ENCODE data around the gene DPCD.

Gene DPCD

DNA sequence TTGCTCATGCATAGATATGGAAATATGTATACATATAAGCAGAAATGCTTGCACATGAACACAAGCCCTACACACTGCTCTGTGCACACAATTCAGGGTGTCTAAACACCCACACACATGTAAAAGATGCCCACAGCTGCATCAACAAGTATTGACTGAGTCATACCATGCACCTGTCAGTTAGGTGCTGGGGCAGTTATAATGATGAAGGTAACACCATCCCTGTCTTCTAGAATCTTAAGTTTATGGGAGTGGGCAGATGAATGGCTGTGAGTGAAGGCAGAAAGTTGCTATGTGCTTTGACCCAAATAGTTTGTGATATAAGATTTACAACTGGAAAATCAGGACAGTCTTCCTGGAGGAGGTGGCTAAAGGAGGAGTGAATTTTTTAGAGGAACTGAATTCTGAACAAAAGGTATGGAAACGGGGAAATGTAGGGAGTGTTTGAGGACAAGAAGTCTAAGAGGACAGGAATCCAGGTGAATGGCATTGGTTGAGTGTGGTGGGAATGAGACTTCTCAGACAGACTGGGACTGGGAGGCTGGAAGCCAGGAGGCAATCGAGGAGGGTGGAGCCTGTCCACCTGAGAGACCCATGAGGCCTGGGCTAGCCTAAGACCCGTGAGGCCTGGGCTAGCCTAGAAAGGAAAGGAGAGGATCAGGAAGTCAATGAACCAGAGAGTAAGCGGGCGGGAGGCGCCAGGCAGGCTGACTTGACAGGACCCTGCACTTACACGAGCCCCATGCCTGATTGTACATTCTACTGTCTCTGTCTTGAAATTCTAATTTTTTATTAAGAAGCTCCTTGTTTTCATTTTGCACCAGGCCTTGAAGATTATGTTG is 20.7 kb upstream of the DPCD start:
- no peak for FAIRE-seq

DNA sequence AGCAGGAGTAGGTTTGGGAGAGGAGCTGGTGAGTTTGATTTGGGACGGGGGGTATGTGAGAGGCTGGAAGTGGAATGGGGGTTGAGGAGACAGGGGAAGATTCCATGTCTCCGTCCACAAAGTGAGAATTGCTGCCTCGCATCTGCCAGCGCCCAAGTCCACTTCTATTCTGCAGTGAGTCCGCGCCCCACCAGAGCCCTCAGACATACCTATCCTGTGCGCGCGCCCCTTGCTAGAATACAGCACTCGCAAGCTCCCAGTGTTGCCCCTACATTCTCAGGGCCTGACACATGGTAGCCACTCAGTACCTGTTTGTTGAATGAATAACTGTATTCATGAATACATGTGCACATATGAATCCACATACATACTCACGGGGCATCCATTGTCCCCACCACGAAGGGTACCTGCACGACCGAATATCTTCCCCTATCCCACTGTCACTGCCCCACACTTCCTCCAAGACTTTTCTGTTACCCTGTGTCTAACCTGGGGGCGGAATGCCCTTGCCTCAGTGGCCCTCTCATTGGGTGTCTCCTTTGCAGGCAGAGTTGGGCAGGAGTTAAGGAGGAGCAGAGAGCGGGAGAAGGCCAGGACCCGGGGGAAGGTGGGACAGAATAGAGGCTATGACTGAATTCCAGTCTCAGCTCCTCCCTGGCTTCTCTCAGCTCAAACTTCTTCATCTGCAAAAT is 19.9 kb upstream of the DPCD start:
- FAIRE-seq, result no peak

DNA sequence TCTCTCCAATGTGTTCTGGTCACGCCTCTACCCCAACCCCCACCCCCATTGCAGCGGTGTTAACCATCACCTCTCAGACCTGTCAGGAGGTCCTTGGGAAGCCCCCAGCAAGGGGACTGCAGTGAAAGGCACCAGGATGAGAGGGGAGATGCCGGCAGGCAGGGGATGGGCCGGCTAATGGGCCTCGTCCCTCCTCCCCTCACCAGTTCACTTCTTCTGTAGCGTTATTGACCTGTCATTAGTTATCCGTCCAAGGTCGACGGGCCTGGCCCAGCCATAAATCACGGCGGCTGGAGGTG is 18.8 kb upstream of the DPCD start:
- no peak for FAIRE-seq

DNA sequence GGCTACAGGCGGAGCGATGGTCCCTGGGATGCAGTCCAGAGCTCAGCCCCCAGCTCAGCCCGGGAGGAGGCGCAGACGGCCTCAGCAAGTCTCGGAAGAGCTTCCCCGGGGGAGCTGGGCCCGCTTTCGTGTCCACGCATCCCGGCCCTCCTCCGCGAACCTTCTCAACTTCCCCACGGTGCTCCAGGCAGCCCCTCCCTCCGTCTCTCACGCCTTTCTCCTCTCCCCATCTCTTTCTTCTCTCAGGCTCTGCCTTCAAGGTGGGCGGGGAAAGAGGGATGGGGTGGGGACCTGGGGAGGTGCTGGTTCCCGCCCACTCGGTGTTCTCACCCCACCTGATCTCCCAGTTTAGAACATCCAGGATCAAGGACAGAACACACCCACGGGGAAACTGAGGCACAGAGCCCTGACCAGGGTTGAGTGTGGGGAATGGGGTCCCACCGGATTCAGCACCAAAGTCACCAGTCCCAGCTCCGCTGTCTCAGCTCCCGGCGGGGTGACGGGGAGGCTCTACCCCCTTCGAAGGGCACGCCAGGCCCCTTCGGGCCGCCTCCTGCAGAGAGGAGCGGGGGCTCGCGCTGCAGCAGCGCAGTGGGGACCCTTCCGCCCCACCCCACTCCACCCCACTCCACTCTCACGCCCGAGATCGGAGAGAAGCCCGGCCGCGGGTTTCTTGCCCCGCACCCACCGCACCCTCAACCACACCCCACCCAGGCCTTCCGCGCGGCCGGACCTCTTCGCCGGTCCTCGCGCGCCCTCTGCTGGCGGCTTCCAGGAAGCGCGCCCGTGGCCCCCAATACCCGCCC is 18.3 kb upstream of the DPCD start:
- no peak for FAIRE-seq

DNA sequence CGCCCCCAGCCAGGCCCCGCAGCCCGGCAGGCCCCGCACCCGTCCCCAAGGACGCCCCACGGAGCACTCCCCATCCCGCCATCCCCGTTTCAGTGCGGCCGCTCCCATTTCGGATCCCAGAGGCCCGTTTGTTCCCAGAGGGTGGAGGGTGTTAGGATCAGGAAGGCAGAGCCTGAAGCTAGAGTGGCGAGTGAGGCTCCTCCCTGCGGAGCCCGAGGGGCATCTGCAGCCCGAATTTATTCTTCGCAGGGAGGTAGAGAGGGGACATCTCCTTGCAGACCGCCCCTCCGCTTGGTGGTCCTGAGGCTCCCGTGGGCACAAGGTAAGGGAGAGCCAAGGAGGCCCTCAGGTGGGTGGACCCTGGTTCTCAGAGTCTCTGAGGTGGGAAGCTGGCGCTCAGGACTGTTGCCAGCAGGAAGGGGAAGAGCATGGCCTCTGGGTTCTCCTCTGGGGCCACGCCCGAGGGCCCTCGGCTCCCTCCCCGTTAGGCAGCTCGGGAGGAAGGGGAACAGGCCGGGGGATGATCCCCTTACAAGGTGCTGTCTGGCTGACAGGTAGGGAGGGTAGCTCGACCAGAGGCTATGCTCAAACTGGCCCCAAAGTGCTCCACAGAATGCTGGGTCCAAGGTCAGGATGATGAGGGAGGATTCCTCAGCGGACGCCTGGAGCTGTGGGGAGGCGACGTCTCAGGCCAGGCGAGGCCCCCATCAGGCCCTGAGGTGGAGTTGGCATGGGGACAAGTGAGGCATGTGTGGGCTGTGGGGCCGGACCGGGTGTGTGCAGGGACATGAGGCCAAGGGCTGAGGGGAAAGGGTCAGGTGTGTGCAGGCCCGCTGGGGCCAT is 17.5 kb upstream of the DPCD start:
- no peak for FAIRE-seq

DNA sequence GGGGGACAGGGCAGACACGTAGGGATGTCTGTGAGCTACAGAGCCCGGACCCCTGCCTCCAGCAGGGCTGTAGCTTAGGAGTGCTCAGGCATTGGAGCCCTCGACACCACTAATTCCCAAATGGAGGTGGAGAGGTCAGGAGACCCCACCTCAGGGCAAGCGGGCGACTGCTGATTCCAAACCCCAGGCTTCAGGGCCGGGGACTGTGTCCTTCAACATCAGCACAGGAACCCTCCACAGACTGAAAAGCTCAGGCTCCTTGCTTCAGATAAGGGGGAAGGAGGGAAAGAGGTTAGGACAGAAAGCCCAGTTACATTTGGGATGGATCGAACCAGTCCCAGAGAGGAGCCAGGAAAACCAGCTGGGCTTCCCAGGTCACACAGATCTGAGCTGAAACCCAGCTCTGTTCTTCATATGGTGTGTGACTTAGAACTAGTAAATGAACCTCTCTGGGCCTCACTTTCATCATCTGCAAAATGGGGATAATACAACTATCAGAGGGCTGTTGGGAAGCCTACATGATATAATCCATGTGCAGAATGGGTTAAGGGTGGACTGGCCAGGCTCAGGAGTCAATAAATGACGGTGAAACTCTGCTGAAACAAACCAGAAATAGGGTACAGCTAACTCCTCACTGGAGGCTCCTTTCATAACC is 16.7 kb upstream of the DPCD start:
- no peak for FAIRE-seq

DNA sequence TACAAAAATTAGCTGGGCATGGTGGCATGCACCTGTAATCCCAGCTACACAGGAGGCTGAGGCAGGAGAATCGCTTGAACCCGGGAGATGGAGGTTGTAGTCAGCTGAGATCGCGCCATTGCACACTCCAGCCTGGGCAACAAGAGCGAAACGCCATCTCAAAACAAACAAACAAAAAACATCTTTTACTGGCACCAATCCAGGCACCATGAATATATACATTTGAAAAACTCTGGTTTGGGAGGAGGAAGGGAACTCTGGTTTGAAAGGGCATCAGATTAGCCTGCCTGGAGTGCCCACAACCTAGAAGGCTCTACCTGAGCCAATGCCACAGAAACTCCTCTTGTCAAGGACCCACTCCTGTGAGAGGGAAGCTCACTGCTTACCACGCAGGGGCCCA is 16.0 kb upstream of the DPCD start:
- FAIRE-seq, result no peak

DNA sequence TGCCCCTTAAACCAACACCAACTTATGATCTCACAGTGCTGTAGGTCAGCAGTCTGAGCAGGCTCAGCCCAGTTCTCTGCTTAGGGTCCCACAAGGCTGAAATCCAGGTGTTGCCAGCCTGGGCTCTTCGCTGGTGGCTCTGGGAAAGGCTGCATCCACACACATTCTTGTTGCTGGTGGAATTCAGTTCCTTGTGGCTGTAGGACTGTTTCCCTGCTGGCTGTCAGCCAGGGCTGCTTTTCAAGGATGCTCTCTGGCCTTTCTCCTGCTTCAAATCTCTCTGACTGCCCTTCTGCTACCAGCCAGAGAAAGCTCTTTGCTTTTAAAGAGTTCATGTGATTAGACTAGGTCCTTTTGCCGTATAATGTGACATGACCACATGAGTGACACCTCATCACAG is 15.3 kb upstream of the DPCD start:
- FAIRE-seq, result no peak

DNA sequence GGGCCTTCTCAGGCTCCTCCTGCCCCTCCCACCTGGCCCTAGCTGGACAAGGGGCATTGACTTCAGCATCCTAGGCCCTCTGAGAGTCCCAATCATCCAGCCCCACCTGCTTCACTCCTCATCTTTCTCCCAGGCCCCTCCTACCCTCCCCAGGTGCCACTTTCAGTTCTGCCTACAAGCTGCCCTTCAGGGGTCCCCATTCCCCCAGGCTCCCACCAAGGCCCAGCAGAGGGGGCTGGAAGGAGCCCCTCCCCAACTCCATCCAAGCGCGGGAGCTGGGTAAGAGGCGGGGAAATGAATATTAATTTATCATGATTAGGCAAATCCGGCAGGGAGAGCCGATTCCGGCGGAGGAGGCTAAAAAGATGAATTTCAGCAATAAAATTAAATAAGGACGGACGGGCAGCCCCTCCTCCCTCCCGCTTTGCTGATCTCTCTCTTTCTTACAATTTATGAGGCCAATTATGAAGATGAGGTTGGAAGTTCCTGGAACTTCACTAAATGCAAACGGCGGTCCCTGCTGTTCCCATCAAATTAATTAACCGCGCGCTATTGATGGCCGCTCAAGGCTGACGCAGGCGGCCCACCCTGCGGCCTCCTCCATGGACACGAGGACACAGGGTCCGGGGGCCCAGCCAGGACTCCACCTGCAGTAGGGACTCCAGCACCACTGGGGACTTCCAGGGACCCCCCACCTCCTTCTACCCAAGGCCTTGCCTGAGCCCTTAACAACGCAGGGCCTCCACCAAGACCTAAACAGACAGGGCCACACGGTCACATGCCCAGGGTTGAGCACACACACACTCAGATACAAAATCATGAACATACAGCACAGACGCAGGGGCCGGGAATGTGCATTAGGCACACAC is 14.0 kb upstream of the DPCD start:
- no peak for FAIRE-seq

DNA sequence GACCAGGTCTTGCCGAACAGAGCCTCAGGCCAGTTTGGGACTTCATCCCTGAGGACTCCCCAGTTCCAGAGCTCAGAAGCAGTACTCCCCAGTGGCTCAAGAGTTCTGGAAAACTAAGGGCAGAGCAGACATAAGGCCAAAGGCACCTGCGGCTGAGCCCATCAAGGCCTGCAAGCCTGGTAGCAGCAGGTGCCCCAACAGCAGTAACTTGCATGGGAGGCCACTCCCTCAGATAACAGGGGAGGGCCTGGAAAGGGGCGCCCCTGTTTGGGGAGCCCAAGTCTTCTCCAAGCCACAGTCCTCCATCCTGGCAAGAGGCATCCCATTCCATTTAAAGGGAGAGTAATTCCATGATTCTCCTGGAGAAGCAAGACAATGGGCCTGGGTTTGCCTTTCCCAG is 13.0 kb upstream of the DPCD start:
- FAIRE-seq, result no peak

DNA sequence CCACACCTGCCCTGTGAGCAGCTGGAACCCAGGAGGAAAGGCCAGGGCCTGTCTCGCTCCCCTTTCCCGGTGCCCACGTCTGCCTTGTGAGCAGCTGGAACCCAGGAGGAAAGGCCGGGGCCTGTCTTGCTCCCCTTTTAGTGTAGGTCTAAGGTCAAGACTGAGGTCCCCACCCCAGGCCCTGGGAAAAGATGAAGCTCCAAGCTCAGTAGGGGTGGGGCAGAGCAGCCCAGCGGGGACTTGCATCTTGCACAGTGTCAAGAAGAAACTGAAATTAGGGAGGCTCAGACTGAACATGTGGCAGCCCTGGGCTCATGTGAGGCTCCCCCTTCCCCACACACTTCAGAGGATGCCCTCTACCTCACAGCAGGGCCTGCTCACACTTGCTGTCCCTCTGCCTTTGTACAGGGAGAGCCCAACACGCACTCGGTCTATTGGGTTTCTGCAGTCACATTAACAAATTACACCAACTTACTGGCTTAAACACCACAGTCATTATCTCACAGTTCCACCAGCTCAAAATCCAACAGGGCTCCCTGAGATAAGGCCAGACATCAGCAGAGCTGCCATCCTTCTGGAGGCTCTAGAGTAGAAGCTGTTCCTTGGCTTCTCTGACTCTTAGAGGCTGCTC is 12.4 kb upstream of the DPCD start:
- FAIRE-seq, result no peak

DNA sequence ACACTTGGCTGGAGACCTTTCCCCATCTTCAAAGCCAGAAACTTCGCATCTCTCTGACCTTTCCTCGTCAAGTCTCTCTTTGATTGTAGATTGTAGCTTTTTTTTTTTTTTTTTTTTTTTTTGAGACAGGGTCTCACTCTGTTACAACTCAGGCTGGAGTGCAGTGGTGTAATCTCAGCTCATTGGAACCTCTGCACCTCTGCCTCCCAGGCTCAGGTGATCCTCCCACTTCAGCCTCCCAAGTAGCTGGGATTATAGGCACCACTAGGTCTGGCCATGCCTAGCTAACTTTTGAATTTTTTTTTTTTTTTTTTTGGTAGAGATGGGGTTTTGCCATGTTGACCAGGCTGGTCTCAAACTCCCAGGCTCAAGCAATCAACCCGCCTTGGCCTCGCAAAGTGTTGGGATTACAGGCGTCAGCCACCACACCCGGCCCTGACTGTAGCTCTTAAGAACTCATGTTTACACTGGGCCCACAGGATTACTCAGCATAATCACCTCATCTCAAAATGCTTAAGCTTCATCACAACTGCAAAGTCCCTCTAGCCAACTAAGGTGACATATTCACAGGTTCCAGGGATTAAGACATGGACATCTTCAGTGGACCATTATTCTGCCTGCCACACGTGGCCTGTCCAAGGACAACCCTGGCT is 11.8 kb upstream of the DPCD start:
- FAIRE-seq, result no peak

DNA sequence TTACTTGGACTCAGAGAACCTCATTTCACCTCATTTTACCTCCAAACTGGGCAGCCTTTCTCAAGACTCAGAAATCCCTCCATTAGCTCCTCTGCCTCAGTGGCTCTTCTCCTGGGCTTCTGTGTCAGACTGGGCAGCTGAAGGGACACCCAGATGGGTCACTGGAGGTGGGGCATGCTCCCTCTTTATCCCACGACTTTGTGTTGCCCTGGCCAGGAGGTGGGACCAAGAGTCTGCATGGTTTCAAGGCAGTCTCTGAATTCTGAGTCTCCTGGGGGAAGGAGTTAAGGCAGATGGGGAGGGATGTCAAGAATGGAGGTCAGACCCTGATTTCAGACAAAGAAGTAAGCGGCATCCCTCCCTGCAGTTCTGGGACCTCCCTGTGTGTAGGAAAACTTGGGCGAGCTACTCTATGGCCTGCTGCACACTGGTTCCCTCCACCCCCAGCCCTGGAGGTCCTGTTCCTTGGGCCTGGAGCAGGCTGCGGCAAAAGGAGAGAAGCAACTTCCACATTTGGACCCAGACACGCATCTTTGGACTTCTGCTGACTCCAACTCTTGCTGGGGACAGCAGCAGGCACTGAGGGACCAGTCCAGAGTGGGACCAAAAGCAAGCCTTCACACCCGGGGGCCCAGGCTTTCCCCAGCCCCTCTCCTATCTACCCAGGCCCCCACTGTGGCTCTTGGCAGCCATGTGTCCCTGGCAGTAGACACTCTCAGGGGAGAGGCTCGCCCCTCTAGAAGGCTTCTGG is 10.8 kb upstream of the DPCD start:
- FAIRE-seq, result no peak

DNA sequence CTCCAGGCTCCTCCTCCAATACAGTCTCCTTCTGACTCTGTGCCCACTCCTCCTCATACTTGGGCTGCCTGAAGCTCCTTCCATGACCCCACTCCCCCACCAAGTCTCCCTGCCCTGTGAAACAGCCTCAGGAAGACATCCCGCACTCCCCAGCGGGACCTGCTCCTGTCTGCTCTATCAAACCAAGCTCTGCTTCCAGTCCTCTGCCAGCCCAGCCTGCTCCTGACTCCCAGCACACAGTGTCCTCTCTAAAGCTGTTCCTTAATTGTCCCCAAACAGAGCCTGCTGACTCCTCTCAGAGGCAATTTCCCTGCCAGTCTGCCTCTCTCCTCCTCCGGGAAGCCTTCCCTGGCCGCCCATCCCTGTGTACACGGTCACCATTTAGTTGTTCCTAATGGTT is 9.9 kb upstream of the DPCD start:
- no peak for FAIRE-seq

DNA sequence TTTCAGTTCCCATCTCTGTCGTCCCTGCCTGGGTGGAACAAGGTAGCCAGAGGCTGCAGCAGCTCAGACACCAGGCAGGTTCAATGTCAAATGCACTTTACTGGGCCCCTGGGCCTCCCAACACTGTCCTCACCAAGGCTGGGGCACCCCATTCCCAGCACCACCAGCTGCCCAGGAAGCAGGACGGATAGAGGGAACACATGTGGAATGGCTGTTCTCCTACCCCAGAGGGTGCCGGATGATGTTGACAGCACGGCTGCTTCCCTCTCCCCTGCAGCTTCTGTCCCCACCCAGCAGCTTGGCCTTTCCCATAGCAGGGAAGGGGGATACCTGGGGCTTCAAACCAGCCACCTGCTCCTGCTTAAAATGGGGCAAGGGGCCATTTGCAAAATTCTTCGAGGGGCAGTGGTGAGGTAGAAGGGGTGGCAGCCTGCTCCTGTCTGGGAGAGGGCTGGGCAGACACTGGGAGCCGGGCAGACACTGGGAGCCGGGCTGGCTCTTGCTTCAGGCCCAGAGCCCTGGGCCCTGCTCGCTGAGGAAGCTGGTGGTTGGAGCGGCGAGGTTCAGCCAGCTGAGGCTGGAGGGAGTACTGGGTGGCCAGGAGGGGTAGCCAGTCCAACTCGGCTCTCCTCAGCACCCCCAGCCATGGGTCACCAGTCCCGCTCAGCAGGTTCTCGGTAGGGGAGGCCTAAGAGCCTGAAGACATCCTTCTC is 9.2 kb upstream of the DPCD start:
- no peak for FAIRE-seq

DNA sequence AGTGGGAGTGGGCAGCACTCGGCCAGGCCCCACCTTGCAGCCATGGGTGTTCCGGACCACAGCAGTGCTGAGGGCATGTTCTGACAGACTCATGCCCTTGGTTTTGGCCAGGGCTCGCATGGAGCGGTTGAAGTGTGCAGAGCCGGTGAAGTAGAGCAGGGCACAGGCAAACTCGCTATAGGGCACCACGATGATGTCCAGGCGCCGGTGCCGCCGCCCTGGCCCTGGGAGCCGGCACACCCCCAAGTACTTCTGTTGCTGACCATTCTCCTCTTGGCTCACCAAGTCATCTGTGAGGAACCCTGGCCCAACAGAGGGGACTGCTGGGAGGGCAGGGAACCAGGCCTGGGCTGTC is 8.6 kb upstream of the DPCD start:
- no peak for FAIRE-seq

DNA sequence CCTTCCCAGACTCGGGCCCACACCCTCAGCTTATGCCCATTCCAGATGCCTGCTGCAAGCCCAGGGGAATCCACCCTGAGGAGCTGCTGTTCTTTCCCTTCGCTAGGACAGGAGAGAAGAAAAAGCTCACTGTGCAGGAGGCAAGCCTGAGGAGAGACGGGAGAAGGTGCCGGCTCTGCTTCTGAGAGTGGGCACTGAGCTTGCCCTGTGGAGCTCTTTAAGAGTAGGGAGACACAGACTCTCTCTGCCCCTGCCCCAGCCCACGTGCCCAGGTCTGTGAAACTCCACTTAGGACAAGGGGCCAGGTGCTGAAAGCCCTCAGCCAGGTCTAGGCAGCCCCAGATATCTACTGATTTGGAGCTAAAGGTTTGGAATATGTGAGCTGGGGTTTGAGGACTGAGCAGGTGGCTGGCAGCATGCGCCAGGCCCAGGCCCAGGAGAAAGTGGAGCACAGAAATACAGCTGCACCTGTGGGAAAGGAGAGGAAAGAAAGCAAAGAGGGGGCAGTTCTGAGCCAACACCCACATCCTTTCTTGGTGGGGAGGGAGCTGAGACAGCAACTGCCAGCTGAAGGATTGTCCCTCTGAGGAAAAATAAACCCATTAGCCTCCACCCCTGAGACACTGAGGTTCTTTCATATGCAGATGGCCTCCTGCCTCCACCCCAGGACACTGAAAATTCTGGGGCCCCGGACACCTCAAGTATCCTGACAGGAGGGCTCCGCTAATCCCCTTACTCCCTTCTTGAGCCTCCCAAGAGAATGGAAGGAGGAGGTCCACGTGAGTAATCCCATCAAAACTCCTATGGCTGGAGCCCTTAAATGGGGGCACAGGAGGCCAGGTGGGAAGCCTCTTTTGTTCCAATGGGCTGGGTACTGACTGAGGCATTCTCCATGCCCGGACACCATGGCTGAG is 7.4 kb upstream of the DPCD start:
- FAIRE-seq, result no peak

DNA sequence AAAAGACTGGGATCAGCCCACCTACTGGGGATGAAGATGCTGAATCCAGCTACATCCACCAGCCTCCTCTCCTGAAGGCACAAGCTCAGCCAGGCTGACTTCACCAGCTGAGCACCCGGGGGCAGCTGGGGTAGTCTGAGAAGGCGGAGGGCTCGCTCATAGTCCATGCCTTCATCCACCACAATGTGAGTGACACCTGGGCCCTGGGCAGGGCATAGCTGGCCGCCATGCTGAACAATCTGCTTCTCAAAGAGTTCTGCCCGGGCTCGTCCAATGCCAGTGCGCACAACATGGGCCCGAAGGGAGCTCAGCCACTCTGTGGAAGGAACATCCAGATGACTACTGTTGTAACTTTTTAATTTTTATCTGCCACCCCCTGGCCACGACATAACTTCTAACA is 2.3 kb upstream of the DPCD start:
- no peak for FAIRE-seq
